ELR (cell line): ENCODE data around the gene RBMS1.

Experiments used
- DNase-seq: peaks from one replicate; pipeline ENCODE4 v3.0.0-alpha.2; 2015; ENCODE audit warnings: low read depth

RBMS1 gene

DNA sequence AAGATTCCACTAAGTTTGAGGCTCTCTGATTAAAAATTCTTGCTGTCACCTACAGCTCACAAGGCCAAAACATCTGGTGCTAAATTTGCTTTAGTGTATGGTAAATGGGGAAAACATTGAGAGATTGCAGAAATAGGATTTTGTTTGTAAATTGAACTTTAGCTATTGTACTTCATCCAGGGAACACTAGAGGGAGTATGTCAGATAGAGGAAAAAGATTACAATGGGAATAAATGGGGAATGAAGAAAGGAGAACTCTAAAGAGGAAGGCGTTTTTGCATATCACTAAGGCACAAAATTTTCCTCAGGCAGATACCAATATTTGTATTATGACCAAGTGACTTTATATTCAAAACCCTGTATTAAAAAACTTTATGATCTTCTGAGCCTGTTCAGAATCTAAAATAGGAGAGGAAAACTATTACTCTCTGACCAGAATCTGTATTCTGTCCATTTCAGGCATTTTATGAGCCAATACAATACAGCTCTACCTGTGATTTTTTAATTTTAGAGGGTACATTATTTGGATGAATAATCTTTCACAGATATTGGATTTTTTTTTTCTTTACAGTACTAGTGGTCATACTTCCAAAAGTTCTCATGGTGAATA is 241.2 kb downstream of the RBMS1 start:
- peak; percentile 69 for DNase-seq

DNA sequence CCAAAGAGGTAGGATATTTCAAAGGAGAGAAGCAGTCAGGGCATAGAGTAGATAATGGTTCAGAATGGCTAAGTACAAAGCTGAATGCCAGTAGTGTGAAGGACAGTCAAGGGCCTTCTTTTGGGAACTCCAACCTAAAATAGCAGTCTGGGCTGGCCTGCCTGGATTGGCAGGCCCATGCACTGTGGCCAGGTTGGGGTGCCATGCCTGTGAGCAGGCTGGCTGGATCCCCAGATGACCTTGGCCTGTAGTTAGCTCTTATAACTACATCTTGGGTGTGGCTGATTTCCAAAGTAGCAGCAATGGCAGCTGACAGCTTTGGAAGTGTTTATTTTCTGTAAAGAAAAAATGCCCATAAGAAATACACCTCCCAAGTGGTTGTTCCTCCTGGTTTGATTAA is 242.0 kb downstream of the RBMS1 start:
- DNase-seq, result no peak

DNA sequence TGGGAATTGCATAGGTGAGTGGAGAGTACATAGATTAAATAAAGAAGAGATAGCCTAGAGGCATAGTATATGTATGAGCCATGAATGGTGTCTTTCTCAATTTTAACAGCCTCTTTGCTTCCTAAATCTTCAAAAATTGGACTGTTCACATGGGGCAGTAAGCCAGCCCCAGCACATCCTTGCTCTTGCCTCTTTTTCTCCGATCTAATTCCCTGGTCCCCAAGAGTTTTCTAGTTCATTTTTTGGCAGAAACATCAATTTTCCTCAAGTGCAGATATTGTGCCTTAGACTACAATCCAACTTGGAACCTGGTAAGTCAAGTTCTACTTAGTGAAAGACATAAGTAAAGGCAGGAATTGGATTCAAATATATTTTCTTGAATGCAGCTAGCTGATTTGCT is 243.7 kb downstream of the RBMS1 start:
- DNase-seq, result no peak

DNA sequence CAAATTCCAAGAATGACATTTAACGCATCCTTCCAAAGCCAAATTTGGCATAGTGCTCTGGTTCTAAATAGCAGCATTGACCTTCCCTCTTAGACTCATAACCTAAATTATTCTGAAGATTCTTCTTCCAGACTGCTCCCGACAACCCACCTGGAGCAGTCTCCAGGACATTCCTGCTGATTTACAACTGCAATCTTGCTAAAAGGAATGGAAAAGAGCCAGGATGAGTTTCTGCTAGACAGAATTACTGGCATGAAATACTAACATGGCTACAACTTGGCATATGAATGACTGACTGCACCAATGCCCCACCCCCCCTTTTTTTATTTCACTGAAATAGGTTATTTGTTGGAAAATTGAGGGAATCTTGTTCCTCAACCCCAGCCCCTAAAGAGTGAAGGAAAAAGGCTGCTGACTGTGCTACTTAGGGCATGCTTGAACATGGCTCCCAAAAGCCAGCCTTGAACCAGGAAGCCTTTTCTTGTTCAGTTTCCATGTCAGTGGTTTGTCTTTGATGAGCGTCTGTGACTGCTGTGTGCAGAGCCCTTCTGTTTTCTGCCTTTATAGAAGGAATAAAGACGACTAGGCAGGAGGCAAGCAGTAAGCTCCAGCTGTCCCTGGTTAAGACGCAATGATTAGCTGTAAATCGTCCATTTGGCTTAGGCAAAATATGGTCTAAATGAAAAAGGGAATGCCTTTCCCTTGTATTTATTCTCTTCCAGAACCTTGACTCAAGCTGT is 246.1 kb downstream of the RBMS1 start:
- DNase-seq, result no peak

DNA sequence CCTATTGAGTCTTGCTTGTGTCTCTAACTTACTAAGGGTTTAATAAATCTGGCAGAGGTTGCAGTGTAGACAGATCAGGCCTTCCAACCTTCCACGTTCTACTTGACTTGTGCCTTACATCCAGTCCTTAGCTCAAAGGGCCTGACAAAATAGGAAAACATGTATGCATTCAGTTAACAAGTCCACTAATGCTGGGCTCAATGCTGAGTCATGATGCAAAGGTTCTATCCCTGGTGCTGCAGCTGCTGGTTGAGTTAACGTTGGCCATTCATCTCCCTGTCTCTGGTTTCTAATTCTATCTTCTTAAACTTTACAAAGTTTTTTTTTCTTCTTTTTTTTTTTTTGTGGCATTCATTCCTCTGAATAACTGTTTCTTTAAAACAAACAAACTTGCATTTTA is 247.3 kb downstream of the RBMS1 start:
- DNase-seq, result no peak

DNA sequence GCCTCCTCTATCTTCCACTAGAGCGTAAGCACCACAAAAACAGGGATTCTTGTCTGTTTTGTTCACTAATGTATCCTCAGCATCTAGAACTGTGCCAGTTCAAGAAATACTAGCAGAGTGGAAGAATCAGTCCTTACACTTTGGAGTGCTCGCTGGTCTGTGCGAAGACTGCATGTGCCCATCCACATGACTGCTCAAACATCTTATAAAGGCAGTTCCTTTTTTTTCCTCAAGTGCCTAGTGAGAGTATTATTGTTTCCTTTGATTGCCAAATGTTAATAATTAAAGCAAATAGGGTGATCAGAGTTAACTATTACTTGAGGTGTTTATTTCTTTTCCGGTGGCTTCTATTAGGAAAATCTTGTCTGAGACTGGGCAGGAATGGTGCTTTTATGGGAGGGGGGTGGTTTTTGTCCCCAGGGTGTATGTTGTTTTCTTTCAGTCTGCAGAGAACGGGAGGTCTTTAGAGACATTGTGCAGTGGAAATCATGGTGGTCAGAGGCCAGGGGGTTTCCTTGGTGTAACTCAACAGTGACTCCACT is 247.9 kb downstream of the RBMS1 start:
- DNase-seq, result no peak

DNA sequence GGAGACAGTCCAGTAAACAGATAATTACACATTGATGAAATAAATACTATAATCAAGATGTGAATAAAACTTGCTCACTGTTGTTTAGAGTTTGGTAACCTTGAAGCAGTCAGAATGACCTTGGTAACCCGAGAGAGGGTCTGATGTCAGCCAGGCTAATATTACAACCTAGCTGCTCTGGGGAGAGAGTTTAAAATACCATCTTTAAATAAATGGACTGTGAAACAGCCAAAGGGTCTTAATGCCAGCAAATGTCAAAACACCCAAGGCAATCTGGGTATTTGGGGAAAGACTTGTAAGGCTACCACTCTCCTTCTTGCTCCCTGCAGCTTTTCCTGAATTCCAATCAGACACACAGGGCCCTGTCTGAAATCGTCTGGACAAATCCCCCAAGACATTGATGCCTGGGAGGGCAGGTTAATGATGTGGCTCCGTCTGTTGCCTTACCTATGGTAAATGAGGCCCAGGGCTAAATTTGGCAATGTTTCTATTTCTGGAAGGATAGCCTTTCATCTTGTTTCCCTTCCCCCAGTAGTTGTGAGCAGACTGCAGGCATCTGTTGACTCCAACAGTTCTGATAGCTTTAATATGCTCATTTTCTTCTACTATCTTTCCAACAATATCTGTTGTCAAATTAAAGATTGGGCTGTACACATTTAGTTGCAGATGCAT is 250.6 kb downstream of the RBMS1 start:
- no peak for DNase-seq

DNA sequence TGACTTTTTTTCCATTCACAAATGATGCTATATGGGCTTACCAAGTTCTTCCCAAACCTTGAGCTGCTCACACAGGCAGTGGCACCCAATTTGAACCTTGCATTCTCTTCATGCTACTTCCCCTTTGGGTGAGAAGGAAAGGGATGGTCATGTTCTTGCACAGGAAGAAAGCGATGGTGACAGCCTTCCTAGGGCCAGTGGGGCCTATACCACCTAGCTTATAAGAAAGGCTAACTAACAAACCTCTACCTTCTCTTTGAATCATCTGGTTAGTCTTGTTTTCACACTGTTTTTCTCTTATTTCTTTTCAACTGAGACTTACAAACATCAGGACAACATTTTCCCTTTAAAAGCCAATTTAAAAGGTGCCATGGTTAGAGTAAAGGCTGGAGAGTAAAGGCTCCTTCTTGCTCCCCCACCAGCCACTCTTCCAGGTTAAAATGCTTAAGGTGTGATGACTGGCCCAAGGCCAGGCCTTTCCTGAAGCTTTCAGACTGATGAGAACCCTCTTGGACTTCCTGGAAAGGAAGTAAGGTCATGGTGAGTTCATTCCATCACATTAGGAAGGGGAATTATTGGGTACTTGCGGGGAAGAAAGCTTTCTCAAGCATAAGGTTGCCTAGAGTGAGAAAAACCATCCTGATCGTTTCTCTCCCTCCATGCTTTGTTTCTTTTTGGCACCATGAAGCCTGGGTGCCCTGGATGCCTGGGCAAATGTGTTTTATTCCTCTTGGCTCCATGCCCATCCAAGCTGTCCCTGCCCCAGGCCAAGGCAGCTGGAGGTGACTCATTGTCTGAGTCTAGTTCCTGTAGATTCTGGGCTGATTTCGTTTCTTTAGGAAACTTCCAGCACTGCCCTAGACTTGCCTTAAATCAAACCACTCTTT is 252.1 kb downstream of the RBMS1 start:
- DNase-seq, result peak; percentile 88

DNA sequence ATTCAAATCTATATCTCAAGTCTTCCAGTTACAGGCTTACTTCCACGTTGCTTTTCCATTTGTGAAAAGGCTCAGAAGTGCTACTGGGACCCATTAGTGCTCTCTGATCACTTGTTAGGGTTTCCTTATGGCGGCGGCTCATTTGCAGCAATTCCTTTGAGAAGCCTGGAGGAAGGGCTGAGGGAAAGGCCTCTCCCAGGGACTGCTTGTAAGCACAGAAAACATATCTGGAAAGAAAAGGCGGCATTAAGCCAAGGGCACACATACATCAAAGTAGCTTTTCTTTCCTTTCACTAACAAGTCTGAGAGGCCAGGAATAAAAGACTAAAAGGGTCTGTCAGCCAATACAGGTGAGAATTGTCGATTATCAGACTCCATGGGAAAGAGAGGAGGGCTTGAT is 254.2 kb downstream of the RBMS1 start:
- no peak for DNase-seq

DNA sequence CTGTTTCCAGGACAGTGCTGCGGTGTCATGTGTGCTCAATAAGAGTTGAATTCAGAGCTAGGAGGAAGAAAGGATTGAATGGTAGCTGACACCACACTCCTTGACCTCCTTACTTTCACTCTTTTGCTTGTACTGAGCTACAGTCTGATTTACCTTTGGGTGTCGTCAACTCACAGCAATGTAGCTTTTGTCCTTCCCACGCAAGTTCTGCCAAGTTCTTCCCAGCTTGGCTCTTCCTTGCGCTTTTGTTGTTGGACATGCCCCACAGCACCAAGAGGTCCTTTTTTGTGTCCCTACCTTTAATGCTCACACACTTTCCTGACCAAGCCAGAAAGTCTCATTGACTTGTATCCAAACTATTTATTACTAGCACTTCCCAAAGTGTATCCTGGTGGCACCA is 255.2 kb downstream of the RBMS1 start:
- DNase-seq, result no peak

DNA sequence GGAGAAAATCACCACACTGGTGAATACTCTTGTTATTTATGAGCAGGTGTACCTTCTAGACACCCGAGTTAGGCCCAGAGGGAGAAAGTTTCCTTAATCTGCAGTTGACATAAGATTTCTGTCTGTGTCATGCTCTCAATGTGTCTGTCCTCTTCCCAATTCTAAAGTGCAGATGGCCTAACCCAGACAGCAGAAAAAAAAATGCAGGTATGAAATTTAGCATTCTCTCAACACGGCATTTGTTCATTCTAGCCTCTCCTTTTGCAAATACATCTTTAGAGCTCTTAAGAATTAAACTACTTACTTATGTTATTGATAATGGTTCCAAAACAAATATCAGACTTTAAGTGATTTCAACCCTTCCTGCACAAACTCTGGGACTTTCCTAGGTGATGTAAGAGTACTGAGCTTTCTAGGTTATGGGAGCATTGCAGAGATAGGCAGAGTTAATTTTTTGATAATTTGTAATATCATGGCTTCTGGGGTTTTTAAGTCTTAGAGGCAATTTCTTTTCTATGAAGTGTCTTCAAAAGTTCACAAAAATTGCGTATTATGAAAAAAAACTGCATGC is 260.6 kb downstream of the RBMS1 start:
- no peak for DNase-seq

DNA sequence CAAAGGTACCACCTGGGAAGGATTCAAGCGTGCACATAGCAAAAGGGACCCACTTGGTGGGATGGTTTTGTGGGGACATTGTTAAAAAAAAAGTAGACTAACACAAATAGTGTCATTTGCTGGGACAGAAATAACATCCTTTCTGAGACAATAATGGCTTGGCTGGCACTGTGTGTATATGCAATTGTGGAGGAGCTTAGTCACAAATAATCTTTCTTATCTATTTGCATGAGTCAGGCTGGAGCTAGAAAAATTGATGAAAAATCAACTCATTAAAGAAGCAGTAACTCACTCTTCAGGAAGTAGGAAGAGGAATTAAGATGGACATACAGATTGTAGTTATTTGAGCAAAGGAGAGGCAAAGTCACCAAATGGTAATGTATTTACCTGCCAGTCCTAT is 264.0 kb downstream of the RBMS1 start:
- peak; percentile 85 for DNase-seq

DNA sequence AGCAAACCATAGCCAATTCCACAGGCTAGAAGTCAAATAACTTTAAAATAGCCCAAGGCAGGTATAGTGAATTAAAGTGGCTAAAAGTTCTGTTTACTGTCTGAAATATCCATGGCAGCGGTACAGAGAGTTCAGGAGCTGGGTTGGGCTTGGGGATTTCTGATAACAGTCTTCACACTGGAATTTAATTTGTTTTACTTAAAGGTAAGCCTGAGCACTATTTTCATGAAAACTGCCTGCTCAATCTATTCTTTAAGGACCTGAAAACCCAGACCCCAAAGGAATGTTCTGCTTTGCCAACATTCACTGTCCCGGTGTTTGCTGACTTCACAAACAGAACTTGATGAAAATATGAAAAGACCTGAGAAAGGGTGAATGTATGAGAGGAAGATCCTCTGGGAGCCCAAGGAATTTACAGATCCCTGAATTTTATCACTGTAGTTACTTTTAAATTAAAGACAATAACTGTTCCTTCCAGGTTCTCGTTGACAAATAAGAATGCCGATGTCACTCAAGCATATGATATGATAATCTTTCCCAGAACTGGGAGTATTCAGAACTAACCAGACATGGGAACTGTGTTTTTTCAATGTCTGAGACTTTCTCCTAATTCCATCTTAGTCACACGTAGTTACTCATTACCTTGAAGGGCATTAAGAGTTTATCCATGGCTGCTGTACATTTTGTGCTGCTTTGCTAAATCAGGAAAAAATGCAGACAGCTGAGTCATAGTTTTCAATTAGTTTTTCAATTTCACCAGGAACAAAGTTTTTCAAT is 265.3 kb downstream of the RBMS1 start:
- peak; percentile 92 for DNase-seq

DNA sequence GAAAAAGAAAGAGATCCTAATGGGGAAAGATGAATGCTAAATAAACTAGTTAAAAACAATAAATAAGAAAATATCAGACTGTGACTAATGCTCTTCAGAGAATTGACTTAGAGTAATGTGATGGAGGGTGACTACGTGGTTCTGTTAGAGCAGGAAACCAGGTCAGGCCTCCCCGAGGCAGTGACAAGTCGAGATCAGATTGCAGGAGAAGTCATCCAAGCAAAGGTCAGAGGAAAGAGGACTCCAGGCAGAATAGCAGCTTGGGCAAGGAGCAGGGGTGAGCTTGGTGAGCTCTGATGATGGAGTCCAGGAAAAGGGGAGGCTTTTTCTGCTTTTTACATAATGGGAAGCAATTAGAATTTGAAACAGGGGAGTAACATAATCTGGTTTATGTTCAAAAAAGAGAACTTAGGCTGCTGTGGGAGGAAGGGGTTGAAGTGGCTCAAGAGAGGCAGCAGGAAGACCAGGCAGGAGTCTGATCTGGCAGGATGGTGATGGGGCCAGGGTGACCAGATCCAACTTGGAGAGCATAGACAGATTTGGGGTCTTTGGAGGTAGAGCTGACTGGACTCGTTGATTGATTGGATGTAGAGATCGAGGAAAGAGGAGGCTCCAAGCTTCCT is 266.2 kb downstream of the RBMS1 start:
- DNase-seq, result peak; percentile 92

DNA sequence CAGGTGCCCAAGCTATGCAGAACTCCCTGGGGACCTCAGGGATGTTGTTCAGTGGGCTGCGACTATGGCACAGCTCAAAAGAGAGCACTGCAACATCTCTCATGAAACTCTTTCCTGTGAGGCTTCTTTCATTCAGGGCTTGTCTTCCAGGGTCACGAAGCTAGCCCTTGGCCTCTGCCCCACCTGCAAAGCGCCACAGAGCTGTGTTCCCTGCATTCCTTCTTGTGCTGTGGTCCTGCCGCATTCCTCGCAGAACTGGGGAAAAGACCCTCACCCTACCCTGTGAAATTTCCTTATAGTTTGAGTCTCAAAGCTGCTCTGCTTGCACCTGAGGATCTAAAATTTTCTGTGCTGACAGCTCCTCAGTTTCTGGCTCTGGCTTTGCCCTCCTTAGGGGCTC is 267.2 kb downstream of the RBMS1 start:
- no peak for DNase-seq

DNA sequence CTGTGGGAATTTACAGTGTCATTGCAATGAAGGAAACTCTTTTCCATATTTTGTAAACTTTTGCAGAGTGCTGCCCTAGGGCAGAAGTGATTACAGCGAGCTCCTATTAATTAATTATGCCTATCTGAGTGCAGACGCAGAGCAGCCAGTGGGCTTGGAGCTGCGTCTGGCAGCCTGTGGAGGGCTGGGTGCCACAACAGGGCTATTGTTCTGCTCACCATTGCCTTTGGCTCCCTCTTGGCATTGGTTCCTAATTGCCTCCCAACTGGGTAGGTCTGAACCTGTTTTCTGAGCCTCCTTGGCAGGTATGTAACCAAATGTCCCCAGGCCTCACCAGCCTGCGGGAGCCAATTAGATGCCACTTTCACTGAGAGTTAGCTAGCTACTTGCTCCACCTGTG is 267.9 kb downstream of the RBMS1 start:
- DNase-seq, result no peak

DNA sequence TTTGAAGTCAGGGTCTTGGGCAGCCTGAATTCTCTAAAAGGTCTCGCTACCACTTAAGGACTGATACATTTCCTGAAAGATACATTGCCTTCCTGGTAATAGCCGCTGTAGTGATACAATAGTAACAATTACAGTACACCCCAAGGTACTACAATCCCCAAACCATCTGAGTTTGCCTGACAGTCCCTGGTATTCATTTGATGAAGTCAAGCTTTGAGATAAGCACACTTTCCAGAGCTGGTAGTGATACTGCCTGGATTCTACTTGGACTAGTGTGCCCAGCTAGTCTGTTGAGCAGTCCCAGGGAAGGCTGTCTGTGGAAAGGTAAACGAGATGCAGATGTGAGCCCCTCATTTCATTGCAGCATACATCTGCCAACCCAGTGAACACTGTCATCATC is 269.1 kb downstream of the RBMS1 start:
- no peak for DNase-seq

DNA sequence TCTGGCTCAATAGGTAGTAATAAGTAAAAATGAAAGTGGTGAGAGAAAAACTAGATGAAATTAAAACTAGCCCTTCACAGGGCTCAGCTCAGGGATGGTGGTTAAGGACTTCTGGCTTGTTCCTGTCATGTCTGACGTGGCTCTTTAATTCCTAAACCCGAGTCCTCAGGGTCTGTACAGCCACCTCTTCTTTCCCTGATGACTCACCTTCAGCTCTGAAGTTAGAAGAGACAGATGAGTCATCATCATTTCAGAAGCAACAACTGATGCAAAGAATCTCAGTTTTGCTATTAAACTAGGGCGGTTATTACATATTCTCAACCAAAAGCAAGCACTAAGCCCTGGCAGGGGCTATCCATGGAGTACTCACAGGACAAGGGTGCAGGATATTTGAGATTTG is 269.5 kb downstream of the RBMS1 start:
- DNase-seq, result peak; percentile 100

DNA sequence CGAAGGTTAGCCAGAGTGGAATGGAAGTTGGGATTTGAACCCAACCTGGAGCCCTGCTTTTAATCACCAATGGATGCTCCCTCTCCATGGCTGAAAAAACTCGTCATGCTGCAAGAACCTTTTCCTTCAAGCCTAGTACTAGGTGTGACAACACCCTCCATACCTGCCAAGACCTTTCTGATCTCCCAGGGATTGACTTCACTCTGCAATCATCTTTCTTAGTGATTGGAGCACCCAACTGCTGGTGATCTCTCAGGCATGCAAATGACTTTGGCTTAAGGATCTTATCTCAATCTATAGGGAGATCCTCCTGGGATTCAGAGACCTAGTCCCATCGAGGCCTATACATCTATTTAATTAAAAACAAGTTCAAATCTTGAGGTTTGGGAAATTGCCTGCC is 270.0 kb downstream of the RBMS1 start:
- DNase-seq, result no peak

DNA sequence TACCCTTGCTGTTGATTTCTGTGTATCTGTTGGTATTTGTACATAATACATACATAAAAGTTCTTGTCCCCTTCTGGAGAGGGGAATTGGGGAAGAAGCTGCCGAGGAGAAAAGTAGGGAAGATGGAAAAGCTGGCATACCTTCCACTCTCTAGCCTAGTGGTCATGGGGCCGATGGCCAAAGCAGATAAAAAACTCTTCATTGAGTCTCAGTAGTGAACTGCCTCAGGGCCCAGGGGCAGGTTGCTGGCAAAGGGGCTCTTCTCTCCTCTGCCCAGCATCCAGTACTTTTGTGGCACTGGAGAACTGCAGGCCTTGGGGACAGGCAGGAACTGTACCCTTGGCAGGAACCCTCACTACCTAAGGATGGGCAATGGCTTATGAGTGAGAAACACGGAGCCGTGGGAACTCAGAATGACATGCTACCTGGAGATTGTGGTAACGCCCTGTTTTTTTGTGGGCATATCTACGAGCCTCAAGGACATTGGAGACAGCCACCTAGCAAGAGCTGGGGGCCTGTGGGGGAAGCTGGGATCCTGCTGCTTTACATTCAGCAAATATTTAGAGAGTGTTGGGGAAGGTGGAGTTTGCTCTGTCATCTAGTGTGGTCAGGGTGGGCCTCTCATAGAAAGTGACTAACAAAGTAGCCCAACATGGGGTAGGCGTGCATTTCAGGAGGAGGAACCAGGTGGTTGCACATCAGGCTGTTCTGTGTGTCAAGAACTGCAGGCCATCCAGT is 270.9 kb downstream of the RBMS1 start:
- no peak for DNase-seq
